ENCODE data around the gene UFM1. TPM values are rescaled to one million over a fixed set of nuclear protein-coding genes. Genes with fewer than 3 reads are reported as not detected.

UFM1 gene
- polyA plus RNA-seq, 3 donors: 36.0 to 56.6 (median 41.8) TPM

DNA sequence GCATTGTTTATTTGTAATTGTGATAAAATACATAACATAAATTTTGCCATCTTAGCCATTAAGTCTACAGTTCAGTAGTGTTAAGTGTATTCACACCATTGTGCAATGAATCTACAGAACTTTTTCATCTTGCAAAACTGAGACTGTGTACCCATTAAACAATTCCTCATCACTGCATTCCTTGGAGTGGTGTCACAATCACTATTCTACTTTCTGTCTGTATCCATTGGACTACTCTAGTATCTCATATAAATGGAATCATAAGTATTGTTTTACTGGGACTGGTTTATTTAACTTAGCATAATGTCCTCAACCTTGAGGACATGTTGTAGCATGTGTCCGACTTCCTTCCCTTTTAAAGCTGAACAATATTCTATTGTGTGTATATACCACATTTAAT, 36.8 kb downstream of the UFM1 start:
- Histone ChIP-seq H3K27ac (ENCODE audit: low read depth in 1 of 2, low read length in 2 of 2) (no peak overlapping the region), H4K20me1 (ENCODE audit: insufficient read depth, low read length) (no peaks in the 10 kb centered on the region), H3K27me3 (ENCODE audit: control insufficient read depth in 2 of 2, insufficient read depth in 2 of 2, low read length in 2 of 2) (peaks cover 0 to 3% of the 10 kb centered on the region in 2 donors), H3K79me2 (ENCODE audit: insufficient read depth, low read length) (no peaks in the 10 kb centered on the region), H3K4me3 (replicated peaks in 1 of 3; ENCODE audit: low read depth in 2 of 3, low read length in 3 of 3) (no peak overlapping the region), H2AFZ (ENCODE audit: insufficient read depth, low read depth, low read length, poor library complexity, severe bottlenecking) (no peak overlapping the region), H3K9me3 (replicated peaks in 1 of 2; ENCODE audit: control insufficient read depth in 1 of 2, insufficient read depth in 1 of 2, low read length in 2 of 2) (no peaks in the 10 kb centered on the region), H3K36me3 (replicated peaks in 1 of 2; ENCODE audit: control insufficient read depth in 1 of 2, insufficient read depth in 2 of 2, low read length in 2 of 2) (no peaks in the 10 kb centered on the region), H3K4me1 (ENCODE audit: control insufficient read depth in 1 of 2, insufficient read depth in 2 of 2, low read length in 2 of 2) (no peaks in the 10 kb centered on the region), H3K9ac (ENCODE audit: insufficient read depth, low read length, poor library complexity, severe bottlenecking) (no peak overlapping the region), H3K4me2 (replicated peaks; ENCODE audit: extremely low read depth, low read length, poor library complexity, severe bottlenecking) (no peak overlapping the region)
- no peaks in the 10 kb centered on the region for H3K4me1 Mint-ChIP-seq
- H3K9me3 Mint-ChIP-seq: peaks cover 0 to 3% (median 2%) of the 10 kb centered on the region in 7 donors
- no CpG with 5 or more reads among the region's 1 CpG for WGBS (ENCODE audit: insufficient coverage)
- H3K27me3 Mint-ChIP-seq (ENCODE audit: low read depth in 3 of 3): peaks cover 0 to 2% (median 0%) of the 10 kb centered on the region in 3 donors
- H3K4me3 Mint-ChIP-seq: no peak overlapping the region
- intact Hi-C loops (cut with micrococcal nuclease): no loop called here
- H3K27ac Mint-ChIP-seq: no peak overlapping the region
- no peak for DNase-seq
- H3K36me3 Mint-ChIP-seq: no peaks in the 10 kb centered on the region
- TF ChIP-seq, protein P1, sequence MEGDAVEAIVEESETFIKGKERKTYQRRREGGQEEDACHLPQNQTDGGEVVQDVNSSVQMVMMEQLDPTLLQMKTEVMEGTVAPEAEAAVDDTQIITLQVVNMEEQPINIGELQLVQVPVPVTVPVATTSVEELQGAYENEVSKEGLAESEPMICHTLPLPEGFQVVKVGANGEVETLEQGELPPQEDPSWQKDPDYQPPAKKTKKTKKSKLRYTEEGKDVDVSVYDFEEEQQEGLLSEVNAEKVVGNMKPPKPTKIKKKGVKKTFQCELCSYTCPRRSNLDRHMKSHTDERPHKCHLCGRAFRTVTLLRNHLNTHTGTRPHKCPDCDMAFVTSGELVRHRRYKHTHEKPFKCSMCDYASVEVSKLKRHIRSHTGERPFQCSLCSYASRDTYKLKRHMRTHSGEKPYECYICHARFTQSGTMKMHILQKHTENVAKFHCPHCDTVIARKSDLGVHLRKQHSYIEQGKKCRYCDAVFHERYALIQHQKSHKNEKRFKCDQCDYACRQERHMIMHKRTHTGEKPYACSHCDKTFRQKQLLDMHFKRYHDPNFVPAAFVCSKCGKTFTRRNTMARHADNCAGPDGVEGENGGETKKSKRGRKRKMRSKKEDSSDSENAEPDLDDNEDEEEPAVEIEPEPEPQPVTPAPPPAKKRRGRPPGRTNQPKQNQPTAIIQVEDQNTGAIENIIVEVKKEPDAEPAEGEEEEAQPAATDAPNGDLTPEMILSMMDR (IDR thresholded peaks at IDR 0.05): no peak

DNA sequence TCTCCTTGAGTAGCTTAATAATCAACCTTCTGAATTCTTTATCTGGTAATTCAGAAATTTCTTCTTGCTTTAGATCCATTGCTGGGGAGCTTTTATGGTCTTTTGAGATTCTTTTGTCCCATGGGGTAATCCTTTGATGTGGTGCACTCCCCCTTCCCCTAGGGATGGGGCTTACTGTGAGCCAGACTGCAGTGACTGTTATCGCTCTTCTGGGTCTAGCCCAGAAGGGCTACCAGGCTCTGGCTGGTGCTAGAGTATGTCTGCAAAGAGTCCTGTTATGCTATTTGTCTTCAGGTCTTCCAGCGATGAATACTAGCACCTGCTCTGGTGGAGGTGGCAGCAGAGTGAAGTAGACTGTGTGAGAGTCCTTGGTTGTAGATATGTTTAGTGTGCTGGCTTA, 41.7 kb downstream of the UFM1 start:
- no peaks in the 10 kb centered on the region for H3K36me3 ChIP-seq (replicated peaks in 1 of 2; ENCODE audit: control insufficient read depth in 1 of 2, insufficient read depth in 2 of 2, low read length in 2 of 2)
- no peak for DNase-seq
- H4K20me1 ChIP-seq (ENCODE audit: insufficient read depth, low read length): no peaks in the 10 kb centered on the region
- intact Hi-C loops (cut with micrococcal nuclease): no loop called here
- H3K27ac ChIP-seq (ENCODE audit: low read depth in 1 of 2, low read length in 2 of 2): no peak overlapping the region
- 94% methylated on average over 2 of the region's 2 CpGs for WGBS (ENCODE audit: insufficient coverage)
- H2AFZ ChIP-seq (ENCODE audit: insufficient read depth, low read depth, low read length, poor library complexity, severe bottlenecking): no peak overlapping the region
- Mint-ChIP-seq H3K36me3 (no peaks in the 10 kb centered on the region), H3K9me3 (peaks cover 2 to 4% (median 2%) of the 10 kb centered on the region in 7 donors), H3K27me3 (ENCODE audit: low read depth in 3 of 3) (peaks cover 0 to 4% (median 0%) of the 10 kb centered on the region in 3 donors), H3K4me1 (no peaks in the 10 kb centered on the region), H3K27ac (no peak overlapping the region), H3K4me3 (no peak overlapping the region)
- H3K4me2 ChIP-seq (replicated peaks; ENCODE audit: extremely low read depth, low read length, poor library complexity, severe bottlenecking): no peak overlapping the region
- H3K9ac ChIP-seq (ENCODE audit: insufficient read depth, low read length, poor library complexity, severe bottlenecking): no peak overlapping the region
- H3K4me3 ChIP-seq (replicated peaks in 1 of 3; ENCODE audit: low read depth in 2 of 3, low read length in 3 of 3): no peak overlapping the region
- H3K79me2 ChIP-seq (ENCODE audit: insufficient read depth, low read length): no peaks in the 10 kb centered on the region
- TF ChIP-seq, protein P1 (IDR thresholded peaks at IDR 0.05): no peak
- H3K4me1 ChIP-seq (ENCODE audit: control insufficient read depth in 1 of 2, insufficient read depth in 2 of 2, low read length in 2 of 2): no peaks in the 10 kb centered on the region
- no peaks in the 10 kb centered on the region for H3K9me3 ChIP-seq (replicated peaks in 1 of 2; ENCODE audit: control insufficient read depth in 1 of 2, insufficient read depth in 1 of 2, low read length in 2 of 2)
- no peaks in the 10 kb centered on the region for H3K27me3 ChIP-seq (ENCODE audit: control insufficient read depth in 2 of 2, insufficient read depth in 2 of 2, low read length in 2 of 2)

All from CD14-positive monocyte (primary cell).